Measurements from ENCODE around the gene PRICKLE2.

DNA sequence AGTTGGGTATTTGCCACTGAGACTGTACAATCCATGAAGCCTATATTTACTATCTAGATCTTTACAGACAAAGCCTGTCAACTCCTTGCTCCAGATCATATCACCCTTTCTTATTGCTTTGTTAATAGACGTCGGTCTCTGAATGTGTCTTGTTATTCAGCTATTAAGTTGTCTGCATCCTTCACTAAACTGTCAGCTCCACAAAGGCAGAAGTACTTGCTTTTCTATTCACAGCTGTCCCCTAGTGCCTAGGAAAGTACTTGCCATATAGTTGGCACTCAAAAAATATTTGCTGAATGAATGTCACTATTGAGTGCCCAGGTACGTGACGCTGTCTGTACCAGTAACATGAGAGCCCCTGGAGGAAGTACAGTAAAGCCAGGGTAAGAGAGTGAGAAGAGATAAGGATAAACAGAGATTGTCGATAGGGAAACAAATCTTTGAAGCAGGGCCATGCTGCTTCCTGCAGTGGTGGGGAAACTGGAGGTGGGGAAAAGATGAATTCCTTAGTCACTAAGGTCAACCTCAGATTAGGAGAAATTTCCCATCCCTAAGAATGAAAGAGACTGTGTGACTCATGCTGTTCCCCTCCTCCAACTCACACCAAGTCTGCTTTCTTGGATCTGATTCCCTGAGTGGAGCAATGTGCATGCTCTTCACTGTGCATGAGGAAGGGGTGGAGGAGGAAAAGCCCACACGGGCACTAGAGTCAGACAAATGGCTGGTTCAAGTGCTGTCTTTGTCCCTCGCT is 36.3 kb downstream of the PRICKLE2 start:
- TF ChIP-seq, protein P1, sequence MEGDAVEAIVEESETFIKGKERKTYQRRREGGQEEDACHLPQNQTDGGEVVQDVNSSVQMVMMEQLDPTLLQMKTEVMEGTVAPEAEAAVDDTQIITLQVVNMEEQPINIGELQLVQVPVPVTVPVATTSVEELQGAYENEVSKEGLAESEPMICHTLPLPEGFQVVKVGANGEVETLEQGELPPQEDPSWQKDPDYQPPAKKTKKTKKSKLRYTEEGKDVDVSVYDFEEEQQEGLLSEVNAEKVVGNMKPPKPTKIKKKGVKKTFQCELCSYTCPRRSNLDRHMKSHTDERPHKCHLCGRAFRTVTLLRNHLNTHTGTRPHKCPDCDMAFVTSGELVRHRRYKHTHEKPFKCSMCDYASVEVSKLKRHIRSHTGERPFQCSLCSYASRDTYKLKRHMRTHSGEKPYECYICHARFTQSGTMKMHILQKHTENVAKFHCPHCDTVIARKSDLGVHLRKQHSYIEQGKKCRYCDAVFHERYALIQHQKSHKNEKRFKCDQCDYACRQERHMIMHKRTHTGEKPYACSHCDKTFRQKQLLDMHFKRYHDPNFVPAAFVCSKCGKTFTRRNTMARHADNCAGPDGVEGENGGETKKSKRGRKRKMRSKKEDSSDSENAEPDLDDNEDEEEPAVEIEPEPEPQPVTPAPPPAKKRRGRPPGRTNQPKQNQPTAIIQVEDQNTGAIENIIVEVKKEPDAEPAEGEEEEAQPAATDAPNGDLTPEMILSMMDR (IDR thresholded peaks at IDR 0.05) = no peak
- no peak for TF ChIP-seq POLR2A (IDR thresholded peaks at IDR 0.05)

All from right lobe of liver (tissue), 4 donors.